Stimulated activated naive CD8-positive, alpha-beta T cell treated with anti-CD3 and anti-CD28 coated beads, Interleukin-15, Interleukin-2, amounts not matched to agents 100 ng/mL and 50 ng/mL, for 24 hours (primary cell): ENCODE data around the gene CDYL.
"Not testable (repeated sequence)": the region's sequence is repeated elsewhere in the genome, so short reads cannot be mapped to it uniquely, and the experiment has no call there.

Experiments used
- H3K27ac Mint-ChIP-seq: one replicate; pipeline ENCODE4 v1.8.0; 2021; ENCODE audit warnings: mild to moderate bottlenecking, mixed read lengths
- H3K27me3 Mint-ChIP-seq: one replicate; pipeline ENCODE4 v1.8.0; 2021; ENCODE audit warnings: mixed read lengths
- H3K36me3 Mint-ChIP-seq: one replicate; pipeline ENCODE4 v1.8.0; 2021; ENCODE audit warnings: low read depth, mixed read lengths
- H3K4me1 Mint-ChIP-seq: one replicate; pipeline ENCODE4 v1.8.0; 2021; ENCODE audit warnings: low read depth, mixed read lengths
- H3K4me3 Mint-ChIP-seq: one replicate; pipeline ENCODE4 v1.8.0; 2021; ENCODE audit warnings: mild to moderate bottlenecking, mixed read lengths
- H3K9me3 Mint-ChIP-seq: one replicate; pipeline ENCODE4 v1.8.0; 2021; ENCODE audit warnings: mixed read lengths

CDYL gene

DNA sequence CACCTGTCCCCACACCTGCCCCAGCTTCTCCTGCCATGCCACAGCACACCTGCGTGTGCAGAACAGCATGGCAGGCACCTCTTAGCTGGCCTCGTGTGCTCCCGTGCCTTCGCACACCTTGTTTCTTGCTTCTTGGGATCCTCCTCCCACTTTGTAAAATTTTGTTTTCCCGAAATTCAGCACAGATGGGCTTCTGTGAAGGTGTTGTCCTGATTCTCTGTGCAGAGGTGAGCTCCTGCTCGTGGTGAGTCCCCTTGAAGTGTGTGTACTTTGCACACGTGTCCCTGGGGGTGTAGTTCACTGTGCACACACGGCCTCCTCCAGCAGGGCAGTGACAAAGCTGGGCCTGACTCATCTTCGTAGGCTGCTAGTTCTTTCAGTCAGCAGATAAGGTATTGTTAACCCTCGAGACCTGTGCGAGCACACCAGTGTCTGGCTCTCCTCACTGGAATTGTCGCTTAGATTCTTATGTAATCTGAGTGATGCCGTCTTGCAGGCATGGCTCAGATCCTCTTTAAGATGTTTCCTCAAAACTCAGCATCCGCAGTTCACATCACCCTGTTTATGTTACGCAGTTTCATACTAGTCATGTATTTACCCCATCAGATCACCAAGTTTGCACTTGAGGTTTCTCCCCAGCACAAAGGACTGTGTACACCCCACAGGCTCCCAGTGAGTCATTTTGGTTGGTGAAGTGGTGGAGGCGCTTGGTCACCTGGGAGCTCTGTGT lies 77.7 kb downstream of the CDYL start:
- Mint-ChIP-seq H3K27me3 (no peaks in the 10 kb centered on the region), H3K27ac (peak overlapping the region; percentile 41), H3K36me3 (peaks cover 8% of the 10 kb centered on the region), H3K4me3 (no peak overlapping the region), H3K9me3 (no peaks in the 10 kb centered on the region), H3K4me1 (peaks cover 78% of the 10 kb centered on the region)

DNA sequence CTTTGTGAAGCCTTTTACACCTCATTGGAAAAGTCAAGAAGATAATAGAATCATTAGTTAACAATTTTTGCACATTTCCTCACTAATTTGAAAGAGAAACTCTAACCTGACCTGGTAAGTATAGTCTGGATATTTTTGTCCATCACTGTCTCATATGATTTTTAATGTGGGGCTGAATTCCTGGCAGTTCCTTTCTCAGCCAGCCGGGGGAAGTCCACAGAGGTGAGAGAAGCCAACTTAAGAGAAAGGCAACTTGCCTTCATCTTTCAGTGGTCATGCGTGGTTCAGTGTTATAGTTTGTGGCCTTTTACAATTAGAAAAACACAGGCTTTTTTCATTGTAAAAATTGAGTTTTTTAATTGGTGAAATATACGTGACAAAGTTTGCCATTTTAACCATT lies 80.6 kb downstream of the CDYL start:
- Mint-ChIP-seq H3K4me1 (peaks cover 74% of the 10 kb centered on the region), H3K4me3 (no peak overlapping the region), H3K9me3 (no peaks in the 10 kb centered on the region), H3K27me3 (no peaks in the 10 kb centered on the region), H3K27ac (no peak overlapping the region), H3K36me3 (peaks cover 18% of the 10 kb centered on the region)

DNA sequence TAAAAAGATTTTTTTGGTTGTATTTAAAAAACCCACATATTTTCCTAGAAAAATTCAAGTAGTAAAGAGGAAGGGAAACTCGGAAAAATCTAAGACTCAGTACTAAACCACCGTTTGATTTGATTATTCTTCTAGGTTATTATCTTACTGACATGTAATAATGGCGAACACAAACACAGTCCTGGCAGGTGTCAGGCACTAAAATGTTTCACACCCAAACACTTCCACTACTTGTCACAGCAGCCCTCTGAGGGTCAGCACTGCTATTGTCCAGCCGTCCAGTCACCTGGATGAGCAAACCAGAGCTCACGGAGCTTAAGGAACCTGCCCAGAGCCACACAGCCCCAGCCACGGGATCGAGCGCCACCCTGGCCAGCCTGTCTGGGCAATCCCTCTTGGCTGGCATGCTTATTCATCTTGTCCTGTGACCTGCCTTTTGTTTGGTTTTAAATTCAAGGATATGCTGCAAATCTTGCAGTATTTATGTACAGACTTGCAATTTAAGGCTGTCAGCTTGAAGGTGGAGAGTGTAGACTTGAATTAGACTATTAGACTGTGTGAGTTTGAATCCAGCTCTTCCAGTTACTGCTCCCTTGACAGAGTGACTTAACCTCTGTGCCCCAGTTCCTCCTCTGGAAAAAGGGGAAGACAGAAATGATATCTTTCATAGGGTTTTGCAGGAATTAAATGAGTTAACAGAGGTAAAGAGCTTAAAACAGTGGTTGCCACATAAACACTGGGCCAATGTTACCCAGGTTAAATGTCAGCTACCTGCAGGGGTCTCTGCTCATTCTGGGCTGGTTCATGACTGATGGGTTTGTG lies 82.2 kb downstream of the CDYL start:
- Mint-ChIP-seq H3K27ac (peak overlapping the region; percentile 39), H3K9me3 (peaks cover 4% of the 10 kb centered on the region), H3K4me1 (peaks cover 61% of the 10 kb centered on the region), H3K27me3 (no peaks in the 10 kb centered on the region), H3K36me3 (peaks cover 23% of the 10 kb centered on the region), H3K4me3 (no peak overlapping the region)

DNA sequence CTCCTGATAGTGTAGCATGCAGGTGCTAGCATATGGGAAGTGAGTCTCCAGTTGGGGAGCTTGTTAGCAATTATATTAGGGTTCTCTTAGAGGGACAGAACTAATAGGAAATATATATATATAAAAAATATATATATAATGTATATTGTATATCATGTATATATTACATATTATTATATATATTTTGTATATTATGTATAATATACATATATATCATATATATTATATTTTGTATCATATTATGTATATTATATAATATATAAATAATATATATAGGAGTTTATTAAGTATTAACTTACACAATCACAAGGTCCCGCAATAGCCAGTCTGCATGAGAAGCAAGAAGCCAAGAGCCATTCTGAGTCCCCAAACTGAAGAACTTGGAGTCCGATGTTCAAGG lies 84.2 kb downstream of the CDYL start:
- Mint-ChIP-seq H3K36me3 (peaks cover 35% of the 10 kb centered on the region), H3K27me3 (no peaks in the 10 kb centered on the region), H3K9me3 (peaks cover 20% of the 10 kb centered on the region), H3K27ac (no peak overlapping the region), H3K4me3 (no peak overlapping the region), H3K4me1 (peaks cover 44% of the 10 kb centered on the region)

DNA sequence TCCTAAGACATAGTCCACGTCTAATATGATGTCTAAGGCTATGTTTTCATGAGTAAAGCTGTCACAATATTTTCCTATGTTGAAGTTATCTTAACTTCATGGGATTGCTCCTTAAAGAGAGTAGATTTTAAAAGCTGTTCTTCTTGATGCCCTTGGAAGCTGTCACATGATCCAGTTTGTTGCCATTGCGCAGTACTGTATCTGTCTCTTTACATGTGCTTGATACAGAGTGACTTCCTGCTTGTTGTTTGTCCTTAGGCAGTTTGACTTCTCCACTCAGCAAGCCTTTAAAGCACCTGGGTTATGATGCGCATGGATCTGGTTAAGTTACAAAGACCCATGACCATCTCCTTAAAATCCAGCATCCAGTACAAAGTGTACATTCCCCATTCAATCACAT lies 85.4 kb downstream of the CDYL start:
- Mint-ChIP-seq H3K36me3 (peaks cover 43% of the 10 kb centered on the region), H3K27ac (no peak overlapping the region)

DNA sequence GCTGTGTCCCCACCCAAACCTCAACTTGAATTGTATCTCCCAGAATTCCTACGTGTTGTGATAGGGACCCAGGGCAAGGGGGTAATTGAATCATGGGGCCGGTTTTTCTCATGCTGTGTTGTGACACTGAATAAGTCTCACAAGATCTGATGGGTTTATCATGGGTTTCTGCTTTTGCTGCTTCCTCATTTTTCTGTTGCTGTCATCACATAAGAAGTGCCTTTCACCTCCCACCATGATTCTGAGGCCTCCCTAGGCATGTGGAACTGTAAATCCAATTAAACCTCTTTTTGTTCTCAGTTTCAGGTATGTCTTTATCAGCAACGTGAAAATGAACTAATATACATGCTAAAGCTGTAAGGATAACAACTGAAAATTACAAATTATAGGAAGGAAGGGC lies 88.3 kb downstream of the CDYL start:
- no peak overlapping the region for H3K4me3 Mint-ChIP-seq
- peaks cover 19% of the 10 kb centered on the region for H3K4me1 Mint-ChIP-seq
- H3K27me3 Mint-ChIP-seq, result no peaks in the 10 kb centered on the region
- H3K36me3 Mint-ChIP-seq, result peaks cover 58% of the 10 kb centered on the region
- H3K27ac Mint-ChIP-seq, result no peak overlapping the region
- H3K9me3 Mint-ChIP-seq, result peaks cover 40% of the 10 kb centered on the region

More for the DNA sequence above, 85.4 kb downstream of the CDYL start:
- Mint-ChIP-seq H3K27me3 (no peaks in the 10 kb centered on the region), H3K9me3 (peaks cover 24% of the 10 kb centered on the region), H3K4me1 (peaks cover 36% of the 10 kb centered on the region), H3K4me3 (no peak overlapping the region)

DNA sequence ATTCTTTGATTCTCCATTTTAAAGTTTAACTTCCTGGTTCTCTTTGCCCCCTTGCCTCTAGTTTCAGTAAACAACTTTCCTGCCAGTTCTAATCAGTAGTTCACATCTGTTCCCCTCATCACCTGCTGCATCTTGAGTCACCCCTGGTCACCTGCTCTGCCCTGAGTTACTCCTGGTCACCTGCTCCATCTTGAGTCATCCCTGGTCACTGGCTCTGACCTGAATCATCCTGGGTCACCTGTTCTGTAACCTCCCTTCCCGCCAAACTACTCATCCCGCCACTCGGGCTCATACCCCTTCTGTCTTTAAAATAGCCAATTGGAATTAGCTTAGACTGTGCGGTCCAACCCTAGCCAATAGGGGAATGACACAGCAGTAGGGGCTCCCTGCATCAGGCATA lies 88.8 kb downstream of the CDYL start:
- not testable (repeated sequence) for H3K4me3 Mint-ChIP-seq, H3K27me3 Mint-ChIP-seq, H3K27ac Mint-ChIP-seq
- peaks cover 60% of the 10 kb centered on the region for H3K36me3 Mint-ChIP-seq
- peaks cover 19% of the 10 kb centered on the region for H3K4me1 Mint-ChIP-seq
- peaks cover 40% of the 10 kb centered on the region for H3K9me3 Mint-ChIP-seq

DNA sequence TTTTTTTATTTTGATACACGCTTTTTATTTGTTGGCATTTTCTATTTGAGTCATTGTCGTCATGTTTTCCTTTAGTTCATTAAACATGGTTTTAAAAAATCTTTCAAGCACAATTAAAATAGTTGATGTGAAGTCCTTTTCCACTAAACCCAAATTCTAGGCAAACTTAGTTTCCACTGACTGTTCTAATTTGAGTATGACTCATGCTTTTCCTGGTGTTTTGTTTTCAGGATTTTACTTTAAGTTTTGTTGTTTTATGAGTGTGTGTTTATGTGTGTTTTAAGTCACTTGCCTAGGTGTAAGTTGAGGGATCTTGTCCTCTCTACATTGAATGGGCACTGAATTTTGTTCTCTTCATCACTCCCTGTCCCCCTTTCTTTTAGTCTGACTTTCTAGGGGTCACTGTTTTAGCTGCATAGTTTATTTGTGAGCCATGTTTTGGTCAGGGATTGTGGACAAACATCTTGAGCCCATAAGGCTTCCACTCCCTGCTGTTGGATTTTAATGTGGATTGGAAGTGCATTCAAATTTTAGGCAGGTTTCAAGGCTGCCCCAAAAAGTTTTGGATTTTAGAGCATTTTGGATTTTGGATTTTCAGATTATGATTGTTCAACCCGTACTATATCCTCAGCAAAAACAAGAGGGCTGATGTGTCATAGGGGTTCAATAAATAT lies 94.8 kb downstream of the CDYL start:
- H3K9me3 Mint-ChIP-seq, result peaks cover 20% of the 10 kb centered on the region
- no peak overlapping the region for H3K4me3 Mint-ChIP-seq
- no peak overlapping the region for H3K27ac Mint-ChIP-seq
- H3K27me3 Mint-ChIP-seq, result no peaks in the 10 kb centered on the region
- H3K4me1 Mint-ChIP-seq, result peaks cover 45% of the 10 kb centered on the region
- H3K36me3 Mint-ChIP-seq, result peaks cover 35% of the 10 kb centered on the region

DNA sequence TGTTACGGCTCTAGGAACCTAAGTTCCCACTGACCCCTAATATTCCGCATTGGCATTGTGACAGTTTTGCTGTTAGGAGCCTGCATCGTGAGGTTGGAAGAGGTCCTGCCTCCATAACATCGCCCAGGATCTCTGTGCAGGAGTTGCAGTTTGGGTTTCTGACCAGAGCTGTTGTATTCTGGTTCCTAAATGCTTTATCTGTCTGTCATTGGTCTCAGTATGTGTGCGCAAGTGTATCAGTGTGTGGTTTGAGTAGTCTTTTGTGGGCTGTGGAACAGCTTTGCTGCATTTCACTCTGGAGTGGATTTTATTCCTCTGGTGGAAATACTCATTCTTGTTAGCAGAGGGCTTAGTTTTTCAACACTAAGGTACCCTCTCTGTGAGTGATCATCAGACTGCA lies 95.6 kb downstream of the CDYL start:
- Mint-ChIP-seq H3K9me3 (peaks cover 17% of the 10 kb centered on the region), H3K27me3 (no peaks in the 10 kb centered on the region), H3K27ac (no peak overlapping the region), H3K4me1 (peaks cover 51% of the 10 kb centered on the region), H3K4me3 (no peak overlapping the region), H3K36me3 (peaks cover 29% of the 10 kb centered on the region)

DNA sequence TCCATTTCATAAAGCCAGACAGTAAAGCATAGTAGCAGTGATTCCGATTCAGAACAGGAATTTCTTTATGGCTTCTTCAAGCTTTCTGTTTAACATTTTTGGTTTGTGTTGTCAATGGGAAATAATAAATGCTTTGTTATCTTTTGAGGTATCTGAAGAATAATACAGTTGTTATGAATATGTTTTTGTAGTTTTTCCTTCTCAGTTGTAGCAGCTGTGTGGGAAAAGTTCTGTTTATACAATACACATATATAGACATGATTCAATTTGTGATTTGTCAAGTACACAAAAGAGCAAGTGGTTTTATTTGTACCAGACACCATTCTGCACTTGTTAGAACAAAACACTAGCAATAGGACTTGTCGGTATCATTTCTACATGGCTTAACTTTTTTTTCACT lies 96.6 kb downstream of the CDYL start:
- Mint-ChIP-seq H3K27me3 (no peaks in the 10 kb centered on the region), H3K4me3 (no peak overlapping the region), H3K36me3 (peaks cover 19% of the 10 kb centered on the region), H3K4me1 (peaks cover 52% of the 10 kb centered on the region), H3K9me3 (peaks cover 7% of the 10 kb centered on the region), H3K27ac (no peak overlapping the region)

DNA sequence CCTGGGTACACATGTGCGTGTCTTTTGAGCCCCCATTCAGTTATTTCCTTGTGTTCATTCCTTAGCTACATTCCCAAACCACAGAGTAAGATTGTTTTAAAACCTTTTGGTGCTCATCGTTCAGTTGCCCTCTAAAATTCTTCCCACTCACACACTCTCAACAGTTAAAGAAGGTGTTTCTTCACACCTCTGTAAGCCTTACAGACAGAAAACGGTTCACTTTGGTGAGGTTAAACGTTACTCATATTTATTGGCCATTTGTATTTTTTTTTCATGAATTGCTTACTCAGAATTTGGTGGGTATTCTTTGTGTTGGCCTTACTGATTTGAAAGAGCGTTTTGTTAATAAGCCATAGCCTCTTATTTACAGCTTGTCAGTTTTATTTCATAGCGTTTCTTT lies 97.7 kb downstream of the CDYL start:
- no peak overlapping the region for H3K27ac Mint-ChIP-seq
- no peak overlapping the region for H3K4me3 Mint-ChIP-seq
- no peaks in the 10 kb centered on the region for H3K27me3 Mint-ChIP-seq
- peaks cover 57% of the 10 kb centered on the region for H3K4me1 Mint-ChIP-seq
- H3K36me3 Mint-ChIP-seq, result peaks cover 16% of the 10 kb centered on the region
- peaks cover 4% of the 10 kb centered on the region for H3K9me3 Mint-ChIP-seq

DNA sequence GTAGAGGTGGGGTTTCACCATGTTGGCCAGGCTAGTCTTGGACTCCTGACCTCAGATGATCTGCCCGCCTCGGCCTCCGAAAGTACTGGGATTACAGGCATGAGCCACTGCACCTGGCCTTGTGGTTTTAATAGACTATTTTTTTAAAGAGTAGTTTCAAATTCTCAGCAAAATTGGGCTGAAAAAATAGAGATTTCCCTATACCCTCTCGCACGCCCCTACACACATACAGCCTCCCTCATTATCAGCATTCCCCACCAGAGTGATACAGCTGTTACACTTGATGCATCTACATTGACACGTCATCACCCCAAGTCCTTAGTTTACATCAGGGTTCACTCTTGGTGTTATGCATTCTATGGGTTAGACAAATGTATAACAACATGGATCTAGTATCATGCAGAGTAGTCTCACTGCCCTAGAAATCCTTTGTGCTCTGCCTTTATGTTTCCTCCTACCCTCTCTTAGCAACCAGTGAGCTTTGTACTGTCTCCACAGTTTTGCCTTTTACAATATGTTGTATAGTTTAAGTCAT lies 103.6 kb downstream of the CDYL start:
- H3K36me3 Mint-ChIP-seq, result no peaks in the 10 kb centered on the region
- H3K9me3 Mint-ChIP-seq, result no peaks in the 10 kb centered on the region
- H3K4me1 Mint-ChIP-seq, result peaks cover 62% of the 10 kb centered on the region
- H3K27me3 Mint-ChIP-seq, result no peaks in the 10 kb centered on the region
- no peak overlapping the region for H3K27ac Mint-ChIP-seq
- no peak overlapping the region for H3K4me3 Mint-ChIP-seq

DNA sequence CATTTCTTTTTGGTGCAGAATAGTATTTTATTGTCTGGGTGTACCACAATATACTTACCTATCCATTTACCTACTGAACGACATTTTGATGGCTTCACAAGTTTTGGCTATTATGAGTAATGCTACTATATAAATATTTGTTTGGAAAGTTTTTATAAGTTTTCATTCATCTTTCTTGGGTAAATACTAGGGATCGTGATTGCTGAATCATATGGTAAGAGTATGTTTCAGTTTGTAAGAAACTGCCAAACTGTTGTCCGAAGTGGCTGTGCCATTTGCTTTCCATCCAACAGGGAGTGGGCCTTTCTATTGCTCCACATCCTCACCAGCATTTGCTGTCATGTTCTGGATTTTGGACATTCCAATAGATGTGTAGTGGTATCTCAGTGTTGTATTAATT lies 104.2 kb downstream of the CDYL start:
- H3K27ac Mint-ChIP-seq, result no peak overlapping the region
- H3K27me3 Mint-ChIP-seq, result no peaks in the 10 kb centered on the region
- H3K4me1 Mint-ChIP-seq, result peaks cover 62% of the 10 kb centered on the region
- no peaks in the 10 kb centered on the region for H3K36me3 Mint-ChIP-seq
- H3K4me3 Mint-ChIP-seq, result no peak overlapping the region
- H3K9me3 Mint-ChIP-seq, result no peaks in the 10 kb centered on the region

DNA sequence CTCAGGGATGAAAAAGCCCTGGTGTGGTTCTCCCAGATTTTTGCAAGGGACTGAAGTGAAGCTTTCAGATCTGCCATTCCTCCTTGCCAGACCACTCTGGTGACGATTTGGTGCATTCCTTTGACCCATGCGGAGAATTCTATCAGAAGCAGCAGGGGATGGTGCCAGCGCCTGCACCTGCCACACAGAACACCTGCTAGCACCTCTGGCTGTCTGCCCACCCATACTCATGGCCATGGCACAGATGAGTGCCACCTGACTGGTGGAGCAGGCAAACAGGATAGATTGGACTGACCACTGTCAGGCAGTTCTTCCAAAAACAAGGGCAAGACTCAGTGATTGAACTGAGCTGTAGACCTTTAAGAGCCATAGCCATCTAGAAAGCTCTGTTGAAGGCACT lies 107.1 kb downstream of the CDYL start:
- no peaks in the 10 kb centered on the region for H3K36me3 Mint-ChIP-seq
- no peaks in the 10 kb centered on the region for H3K27me3 Mint-ChIP-seq
- peaks cover 76% of the 10 kb centered on the region for H3K4me1 Mint-ChIP-seq
- no peaks in the 10 kb centered on the region for H3K9me3 Mint-ChIP-seq
- no peak overlapping the region for H3K4me3 Mint-ChIP-seq
- no peak overlapping the region for H3K27ac Mint-ChIP-seq
